ENCODE results near the gene APOA5.

GRCh38 chr11:116825434-116825833 is 33.8 kb upstream of the APOA5 start:
- TF ChIP-seq EZH2 (IDR thresholded peaks at IDR 0.05; ENCODE audit: borderline replicate concordance, low read length) = no peak
- TF ChIP-seq CTCF (IDR thresholded peaks at IDR 0.05; ENCODE audit: low read length) = no peak
